GM19372 (cell line): ENCODE results near the gene KIAA0513.
"Not testable (repeated sequence)": the region's sequence is repeated elsewhere in the genome, so short reads cannot be mapped to it uniquely, and the experiment has no call there.

Experiments
- ATAC-seq: cut with Tn5 transposase; IDR thresholded peaks from one replicate; pipeline ENCODE4 v1.9.1; 2021; ENCODE audit warnings: mild to moderate bottlenecking, low read depth, moderate library complexity; ENCODE audit not compliant: unreplicated experiment

Gene KIAA0513

DNA sequence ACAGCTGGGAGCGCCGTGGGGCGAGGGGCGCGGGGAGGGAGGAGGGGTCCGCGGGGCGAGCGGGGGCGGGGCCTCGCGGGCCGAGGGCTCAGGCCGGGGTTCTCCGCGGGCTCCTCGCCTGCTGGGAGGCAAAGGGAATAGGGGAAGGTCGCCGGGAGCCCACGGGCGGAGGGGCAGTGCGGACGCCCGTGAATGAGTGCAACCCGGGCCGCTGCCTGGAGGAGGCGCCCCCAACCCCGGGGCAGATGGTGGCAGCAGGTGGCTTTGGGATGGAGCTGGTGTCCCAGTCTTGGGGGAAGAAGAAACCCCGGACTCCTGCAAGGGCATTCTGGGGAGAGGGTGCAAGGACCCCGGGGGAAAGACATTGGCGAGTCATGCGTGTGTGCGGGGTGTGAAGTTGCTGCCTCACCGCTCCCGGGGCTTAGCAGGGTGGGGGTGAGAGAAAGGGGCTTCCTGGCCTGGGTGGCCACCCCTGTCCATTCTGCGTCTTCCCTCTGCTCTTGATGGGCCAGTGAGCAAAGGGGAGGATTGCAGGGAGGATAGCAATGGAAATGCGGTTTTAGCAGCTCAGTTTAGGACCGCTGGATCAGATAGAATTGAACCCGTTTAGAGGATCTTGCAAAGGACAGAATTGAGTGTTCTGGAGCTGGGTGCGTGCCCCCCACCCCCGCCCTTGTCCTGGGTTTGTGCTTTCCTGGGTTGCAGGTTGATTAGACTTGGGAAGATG, 526 bp downstream of the KIAA0513 start:
- ATAC-seq = no peak

DNA sequence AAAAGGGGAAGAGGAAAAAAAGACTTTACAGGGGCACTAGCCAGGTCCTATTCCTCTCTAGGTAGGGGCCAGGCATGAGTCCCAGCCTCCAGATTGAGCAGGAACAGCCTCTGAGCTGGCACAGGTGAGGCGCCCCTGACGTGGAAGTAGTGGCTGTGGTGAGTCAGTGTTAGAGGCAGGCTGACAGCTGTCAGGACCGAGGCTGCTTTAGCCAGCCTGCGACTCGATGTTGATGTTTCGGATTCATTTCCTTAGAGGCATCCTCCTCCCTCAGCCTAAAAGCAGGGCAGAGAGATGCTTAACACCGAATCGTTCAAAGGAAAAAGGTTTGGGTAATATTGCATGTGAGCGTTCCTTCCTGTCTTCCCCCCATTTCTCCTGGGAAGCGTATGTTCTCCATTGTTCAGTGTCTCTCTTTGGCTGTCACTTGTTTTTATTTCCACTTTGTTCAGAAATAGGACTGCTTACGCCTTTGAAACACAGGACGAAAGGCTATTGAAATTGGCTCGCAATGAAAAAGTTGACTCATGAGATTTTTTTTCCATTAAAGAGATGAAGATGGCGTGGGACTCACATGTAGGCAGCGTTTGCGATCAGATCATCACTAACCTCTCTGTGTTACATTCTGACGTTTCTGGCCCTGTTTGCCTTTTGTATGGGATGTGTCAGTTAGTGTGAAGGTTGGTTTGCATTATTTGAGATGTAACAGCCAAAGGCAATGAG, 1.3 kb downstream of the KIAA0513 start:
- no peak for ATAC-seq

DNA sequence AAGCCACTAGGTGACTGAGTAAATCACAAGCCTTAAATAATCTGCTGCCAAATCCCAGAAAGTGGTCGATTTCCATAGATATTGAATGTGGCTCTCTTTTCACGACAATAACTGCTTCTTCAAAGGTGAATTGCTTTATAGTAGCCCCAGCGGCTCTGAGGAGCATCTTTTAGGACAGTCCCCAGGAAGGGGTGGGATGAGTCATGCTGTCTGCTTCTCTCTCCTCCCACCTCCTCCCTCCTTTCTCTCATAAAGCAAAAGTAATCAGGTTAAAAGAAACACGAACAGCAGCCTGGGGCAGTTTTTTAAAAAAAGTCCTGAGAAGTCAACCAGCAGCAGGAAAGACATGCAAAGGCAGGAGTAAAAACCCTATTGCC, 1.8 kb downstream of the KIAA0513 start:
- ATAC-seq = no peak

DNA sequence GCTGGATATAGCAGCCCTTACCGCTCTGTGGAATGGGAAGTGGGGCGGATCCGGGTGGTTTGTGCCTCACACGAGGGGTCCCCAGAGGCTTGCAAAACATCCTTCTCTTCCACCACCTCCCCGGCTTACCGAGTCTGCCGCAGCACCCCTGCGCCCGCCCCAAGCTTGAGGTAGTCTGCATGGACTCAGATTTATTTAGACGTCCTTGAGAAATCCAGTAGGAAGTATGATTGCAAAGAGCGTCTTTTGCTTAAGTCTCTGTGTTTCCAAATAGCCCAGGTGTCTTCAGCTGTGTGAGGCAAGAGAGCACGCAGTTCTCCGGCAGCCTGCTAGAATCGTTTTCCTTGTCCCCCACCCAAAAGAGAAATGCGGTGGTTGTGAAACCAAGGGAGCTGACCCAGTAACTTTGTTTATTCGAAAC, 2.4 kb downstream of the KIAA0513 start:
- no peak for ATAC-seq

DNA sequence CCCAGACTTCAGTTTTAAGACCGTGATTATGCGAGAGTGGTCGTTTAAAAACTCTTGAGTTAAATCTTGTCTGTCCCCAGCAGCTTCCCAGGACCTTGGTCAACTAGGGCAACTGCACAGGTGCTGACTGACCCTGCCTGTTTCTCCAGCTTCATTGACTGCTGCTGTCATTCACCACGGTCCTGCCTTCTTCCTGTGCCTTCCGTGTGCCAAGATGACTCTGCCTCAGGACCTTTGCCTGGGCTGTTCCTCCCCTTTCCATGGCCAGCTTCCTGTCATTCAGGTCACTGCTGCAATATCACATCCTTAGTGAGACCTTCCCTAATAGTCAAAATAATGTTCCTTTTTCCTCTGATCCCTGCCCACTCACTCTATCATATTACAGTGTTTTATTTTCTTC, 3.9 kb downstream of the KIAA0513 start:
- no peak for ATAC-seq

DNA sequence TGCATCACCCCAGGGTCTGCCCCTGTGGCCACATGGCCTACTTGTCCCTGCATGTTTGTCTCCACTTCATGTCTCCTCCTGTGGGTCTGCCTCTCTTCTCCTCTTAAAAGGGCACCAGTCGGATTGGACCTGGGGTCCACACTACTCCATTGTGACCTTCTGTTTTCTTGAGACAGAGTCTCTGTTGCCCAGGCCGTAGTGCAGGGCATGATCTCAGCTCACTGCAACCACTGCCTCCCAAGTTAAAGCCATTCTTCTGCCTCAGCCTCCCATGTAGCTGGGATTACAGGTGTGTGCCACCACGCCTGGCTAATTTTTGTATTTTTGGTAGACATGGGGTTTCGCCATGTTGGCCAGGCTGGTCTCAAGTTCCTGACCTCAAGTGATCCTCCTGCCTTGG, 4.6 kb downstream of the KIAA0513 start:
- ATAC-seq = not testable (repeated sequence)

DNA sequence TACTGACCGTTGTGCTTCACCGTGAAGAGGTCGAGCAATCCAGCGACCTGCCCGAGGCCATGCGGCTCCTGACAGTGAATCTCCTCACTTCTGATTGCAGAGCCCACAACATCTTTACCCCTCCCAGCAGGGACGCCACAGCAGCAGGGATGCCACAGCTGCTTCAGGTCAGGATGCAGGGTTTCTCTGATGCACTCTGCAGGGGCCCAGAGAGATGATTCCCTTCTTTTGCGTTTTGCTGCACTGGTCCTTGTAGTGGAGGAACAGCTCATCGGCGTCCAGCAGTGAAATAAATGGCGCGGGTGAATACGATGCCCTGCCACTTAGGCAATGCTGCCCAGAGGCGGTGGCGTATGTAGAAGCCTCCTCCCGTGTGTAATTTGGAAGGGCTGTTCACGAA, 5.6 kb downstream of the KIAA0513 start:
- ATAC-seq = no peak

DNA sequence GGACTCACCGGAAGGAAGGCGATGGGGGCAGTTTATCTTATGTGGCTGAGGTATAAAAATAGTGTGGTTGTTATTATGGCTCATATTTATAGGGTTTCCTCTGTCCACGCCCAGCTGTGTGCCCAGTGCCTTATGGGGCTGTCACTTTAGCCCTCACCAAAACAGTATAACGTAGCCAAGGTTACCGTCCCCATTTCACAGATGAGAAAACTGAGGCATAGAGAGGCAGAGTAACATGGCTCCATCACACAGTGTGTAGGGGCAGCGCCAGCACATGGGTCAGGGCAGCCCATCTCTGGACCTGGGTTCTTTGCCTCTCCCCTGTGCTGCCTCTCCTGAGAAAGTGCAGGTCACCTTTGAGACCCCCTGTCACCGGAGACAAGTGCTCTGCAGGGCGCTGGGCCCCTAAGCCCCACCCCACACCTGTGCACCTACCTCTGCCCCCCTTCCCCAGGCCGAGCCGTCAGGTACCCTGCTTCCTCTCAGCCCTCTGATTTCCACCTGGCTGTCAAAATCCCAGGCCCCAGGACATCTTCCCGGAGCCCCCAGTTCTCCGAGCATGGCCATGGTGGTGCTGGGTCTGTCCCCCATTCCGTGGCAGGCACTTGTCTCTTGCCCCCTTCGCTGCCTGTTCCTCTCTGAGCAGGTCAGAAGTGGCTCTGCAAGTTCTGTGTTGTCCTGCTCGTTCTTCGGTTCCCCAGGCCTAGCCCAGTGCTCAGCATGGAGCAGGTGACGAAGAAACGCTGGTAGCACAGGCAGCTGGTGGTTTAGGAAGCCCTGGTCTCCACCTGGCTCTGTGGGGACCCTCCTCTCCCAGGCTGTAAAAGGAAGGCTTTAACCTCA, 7.2 kb downstream of the KIAA0513 start:
- no peak for ATAC-seq

DNA sequence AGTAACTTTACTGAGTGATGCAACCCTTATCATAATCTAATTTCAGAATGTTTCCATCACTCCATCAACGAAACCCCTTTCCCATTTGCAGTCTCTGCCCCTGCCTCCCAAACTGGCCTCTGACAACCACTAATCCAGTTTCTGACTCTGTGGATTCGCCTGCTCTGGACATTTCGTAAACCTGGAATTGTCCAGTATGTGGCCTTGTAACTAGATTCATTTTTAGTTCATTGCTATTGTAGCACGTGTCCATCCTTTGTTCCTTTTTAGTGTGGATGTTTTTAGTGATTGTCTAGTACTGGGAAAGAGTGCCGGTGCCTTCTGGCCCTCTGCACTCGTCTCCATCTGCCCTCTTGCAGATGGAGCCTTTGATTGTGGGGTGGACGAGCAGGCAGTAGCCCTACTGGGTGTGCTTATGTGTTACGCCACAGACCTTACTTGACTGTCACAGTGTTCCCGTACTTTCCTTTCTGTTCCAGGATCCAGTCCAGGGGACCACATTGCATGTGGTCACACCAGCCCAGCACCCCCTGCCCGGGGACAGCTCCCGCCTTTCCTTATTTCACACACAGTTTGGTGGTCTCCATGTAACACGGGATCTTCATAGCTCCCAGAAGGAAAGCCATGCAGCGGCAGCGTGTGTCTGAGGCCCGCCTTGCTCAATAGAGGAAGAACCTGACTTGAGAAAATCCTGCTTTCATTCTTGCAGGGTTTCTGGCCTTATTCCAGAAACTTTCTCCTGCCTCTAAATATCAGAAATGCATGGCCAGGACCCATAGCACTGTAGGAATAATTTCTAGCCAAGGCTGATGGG, 8.8 kb downstream of the KIAA0513 start:
- ATAC-seq = no peak

DNA sequence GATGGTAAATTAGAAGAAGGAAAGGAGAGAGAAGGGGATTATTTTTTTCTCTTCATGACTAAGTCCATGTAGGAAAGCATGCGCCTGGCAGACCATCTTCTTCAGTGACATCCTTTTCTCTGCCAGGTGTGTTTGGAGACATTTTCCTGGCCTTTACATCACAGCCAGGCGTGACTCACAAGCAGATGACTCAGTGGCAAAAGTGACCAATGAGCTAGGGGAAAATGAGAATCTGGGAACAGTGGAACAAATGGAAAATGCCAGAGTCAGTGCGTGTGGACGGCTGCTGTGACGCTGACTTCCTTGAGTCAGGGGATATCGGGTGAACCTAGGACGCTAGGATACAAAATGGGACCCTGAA, 9.4 kb downstream of the KIAA0513 start:
- no peak for ATAC-seq

DNA sequence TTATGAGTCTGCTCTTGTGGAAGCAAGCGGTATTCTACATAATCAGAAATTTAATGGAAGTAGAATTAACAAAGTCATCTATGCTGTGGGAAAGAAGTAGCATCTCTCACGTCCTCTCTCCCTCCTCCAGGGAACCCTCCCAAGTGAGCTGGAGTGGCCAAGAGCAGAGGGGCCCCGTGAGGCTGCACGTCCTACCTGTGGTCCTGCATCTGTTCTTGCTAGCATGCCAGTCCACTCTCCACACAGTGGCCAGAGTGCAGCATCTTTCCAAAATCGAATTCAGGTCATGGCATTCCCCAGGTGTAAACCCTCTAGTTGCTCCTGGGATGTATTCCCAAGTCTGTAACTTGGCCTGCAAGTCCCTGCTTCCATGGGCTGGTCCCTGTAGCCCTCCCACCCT, 10.1 kb downstream of the KIAA0513 start:
- no peak for ATAC-seq

DNA sequence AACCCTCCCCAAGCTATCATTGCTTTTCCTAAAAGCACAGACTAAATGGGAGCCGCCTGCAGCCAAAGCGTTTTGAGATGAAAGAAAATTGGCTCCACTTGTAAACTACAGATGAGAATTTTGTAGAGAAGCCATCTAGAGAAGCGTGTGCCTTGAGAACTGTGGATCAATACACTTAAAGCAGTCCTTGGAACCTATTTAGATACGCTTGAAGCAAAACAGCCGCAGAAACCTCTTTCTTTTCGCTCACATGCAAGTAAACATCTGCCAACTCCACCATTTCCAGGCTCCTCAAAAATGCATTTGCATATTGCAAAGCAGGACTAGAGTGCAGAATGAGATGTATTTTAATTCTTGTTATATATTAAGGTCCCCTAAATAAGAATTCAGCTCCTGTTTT, 13.1 kb downstream of the KIAA0513 start:
- ATAC-seq = no peak

DNA sequence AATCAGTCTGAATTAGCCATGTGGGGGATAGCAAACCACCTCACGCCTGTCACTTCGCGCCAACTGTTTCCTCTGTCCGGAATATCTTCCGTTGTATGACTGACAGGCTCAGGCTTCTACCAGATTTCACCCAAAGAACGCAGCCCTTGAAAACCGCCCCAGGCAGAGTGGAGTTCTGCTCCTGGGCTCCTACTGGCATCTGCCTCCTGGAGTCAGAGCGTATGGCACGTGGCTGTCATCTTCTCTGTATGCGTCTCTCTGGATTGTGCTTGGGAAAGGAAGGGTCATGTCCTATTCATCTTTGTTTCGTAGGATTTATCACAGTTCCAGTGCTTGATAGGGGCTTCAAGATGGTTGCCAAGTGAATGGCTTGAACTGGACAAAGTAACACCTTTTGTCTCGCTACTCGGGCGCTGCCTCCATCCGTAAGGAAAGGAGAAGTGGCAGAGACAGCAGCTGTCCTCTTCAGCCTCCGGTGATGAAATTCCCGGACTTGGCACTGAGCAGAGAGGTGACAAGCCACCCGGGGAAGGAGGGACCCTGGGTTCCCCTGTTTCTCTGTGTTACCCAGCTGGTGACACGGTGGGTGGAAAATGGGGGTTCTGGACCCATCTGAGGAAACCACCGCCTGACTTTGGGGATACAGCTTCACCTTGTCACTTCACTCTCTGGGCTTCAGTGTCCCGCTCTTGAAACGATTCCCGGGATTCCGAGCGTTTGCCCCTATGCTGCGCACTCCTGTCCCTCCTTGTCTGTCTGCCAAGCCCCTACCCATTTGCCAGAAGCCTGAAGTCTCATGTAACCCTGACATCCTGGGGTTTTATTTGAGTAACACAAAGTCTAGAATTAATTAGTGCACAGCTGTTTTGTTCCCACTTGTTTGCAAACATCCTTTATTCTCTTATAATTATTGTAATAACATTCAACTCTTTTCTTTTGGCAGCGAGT, 13.9 kb downstream of the KIAA0513 start:
- no peak for ATAC-seq

DNA sequence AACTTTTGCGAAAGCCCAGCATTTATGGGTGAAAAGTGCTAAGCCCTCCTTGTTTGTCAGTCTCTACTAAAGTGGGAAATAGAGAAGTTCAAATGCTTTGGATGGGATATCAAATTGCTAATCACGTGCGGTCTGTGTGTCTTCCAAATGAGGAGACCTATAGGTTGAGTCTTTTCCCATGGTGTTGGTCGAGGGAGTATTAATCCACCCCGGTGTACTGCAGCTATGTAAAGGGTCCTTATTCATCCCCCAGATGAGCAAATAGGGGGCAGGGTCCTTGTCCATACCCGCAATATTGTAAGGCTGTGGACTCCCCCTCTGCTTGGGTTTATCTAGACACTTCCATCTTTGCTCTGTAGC, 14.6 kb downstream of the KIAA0513 start:
- ATAC-seq = no peak

DNA sequence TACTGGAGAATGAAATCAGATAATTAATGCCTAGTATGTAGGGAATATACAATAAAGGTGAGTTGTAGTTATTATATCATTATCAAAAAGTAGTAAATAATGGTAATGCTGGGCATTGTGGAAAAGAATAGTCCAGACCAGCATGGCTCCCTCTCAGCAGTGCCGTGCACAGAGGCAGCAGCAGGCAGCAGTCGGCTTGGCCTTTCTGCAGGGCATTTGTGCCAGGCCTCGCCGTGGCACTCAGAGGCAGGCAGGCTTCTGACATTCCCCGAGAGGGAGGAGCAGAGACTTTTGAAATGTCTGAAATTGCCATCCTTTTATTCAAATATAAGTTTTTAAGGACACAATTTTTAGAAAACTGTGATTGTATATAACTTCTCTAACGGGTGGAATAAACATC, 15.0 kb downstream of the KIAA0513 start:
- no peak for ATAC-seq

DNA sequence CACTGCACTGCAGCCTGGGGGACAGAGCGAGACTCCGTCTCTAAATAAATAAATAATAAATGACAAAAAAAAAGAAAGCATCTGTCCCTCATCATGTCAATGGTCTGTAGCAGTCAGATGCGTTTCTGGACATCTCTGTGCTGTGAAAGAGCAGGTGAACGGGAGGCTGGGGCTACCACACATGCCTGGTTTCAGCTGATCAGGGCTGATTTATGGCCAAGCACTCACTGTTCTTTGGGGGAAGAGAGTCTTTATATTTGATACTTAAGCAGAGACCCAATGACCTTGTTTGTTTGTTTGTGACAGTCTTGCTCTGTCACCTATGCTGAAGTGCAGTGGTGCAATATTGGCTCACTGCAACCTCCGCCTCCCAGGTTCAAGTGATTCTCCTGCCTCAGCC, 17.5 kb downstream of the KIAA0513 start:
- ATAC-seq = no peak

DNA sequence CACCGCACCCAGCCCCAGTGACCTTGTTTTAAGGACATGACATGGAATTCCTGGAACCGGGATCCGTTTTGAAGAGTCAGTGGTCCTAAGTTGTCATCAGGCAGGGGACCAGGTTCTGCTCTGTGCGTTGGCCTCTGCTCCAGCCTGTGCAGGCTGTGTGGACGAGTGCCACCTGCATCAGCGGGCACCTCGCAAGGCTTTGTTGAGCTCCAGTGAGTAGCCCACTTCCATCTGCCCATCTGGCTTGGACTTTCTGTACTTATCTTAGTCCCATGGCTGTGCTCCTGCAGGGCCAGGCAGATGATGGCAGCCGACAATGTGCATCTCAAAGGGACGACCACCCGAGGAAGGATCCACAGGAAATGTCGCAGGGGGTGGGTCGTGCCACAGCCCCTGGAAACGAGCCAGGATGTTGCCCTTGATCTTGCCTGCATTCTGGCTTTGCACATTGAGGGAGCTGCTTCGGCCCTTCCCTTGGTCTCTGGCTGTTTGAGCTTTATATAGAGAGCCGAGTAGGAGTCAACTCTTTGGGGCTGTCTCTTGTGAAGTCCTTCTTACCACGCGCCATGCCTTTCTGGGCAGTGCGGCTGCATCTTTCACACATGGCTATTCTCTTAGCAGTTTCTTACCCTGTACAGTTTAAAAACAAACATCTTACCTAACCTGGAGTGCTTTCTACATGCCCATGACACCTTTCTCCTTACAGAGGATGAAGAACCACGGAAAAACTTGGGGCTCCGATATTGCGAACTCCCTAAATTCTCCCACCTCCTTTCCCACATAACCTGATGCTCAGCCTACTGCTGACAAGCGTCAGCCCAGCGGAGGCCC, 18.3 kb downstream of the KIAA0513 start:
- no peak for ATAC-seq

DNA sequence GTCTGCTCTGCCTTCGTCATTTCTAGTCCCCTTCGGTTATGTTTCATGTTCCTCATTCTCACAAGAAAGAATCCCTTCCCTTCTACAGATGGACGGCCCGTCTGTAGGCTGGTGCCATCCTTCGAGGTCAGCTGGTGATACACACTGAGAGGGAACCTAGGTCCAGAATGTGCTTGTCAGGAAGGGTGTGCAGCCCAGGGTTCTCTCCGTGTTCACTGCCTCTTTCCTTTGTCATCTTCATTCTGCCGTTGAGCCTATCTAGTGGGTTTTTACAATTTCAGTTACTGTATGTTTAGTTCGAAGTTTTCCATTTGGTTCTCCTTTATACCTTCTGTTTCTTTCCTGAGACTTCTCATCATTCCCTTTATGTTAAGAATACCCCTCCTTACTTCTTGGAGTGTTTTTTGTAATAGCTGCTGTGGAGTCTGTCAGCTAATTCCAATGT, 18.9 kb downstream of the KIAA0513 start:
- no peak for ATAC-seq
